Superior temporal gyrus (tissue), 1 donor: ENCODE data around the gene GABRP.
A peak's percentile ranks its signal among the peaks of the same experiment; 100 is the strongest.
"Not testable (repeated sequence)": the region's sequence is repeated elsewhere in the genome, so short reads cannot be mapped to it uniquely, and the experiment has no call there.

Experiments used
- DNase-seq: peaks from one replicate; pipeline ENCODE4 v3.0.0-alpha.2; 2016; ENCODE audit errors: extremely low spot score

Gene GABRP, protein sequence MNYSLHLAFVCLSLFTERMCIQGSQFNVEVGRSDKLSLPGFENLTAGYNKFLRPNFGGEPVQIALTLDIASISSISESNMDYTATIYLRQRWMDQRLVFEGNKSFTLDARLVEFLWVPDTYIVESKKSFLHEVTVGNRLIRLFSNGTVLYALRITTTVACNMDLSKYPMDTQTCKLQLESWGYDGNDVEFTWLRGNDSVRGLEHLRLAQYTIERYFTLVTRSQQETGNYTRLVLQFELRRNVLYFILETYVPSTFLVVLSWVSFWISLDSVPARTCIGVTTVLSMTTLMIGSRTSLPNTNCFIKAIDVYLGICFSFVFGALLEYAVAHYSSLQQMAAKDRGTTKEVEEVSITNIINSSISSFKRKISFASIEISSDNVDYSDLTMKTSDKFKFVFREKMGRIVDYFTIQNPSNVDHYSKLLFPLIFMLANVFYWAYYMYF

DNA sequence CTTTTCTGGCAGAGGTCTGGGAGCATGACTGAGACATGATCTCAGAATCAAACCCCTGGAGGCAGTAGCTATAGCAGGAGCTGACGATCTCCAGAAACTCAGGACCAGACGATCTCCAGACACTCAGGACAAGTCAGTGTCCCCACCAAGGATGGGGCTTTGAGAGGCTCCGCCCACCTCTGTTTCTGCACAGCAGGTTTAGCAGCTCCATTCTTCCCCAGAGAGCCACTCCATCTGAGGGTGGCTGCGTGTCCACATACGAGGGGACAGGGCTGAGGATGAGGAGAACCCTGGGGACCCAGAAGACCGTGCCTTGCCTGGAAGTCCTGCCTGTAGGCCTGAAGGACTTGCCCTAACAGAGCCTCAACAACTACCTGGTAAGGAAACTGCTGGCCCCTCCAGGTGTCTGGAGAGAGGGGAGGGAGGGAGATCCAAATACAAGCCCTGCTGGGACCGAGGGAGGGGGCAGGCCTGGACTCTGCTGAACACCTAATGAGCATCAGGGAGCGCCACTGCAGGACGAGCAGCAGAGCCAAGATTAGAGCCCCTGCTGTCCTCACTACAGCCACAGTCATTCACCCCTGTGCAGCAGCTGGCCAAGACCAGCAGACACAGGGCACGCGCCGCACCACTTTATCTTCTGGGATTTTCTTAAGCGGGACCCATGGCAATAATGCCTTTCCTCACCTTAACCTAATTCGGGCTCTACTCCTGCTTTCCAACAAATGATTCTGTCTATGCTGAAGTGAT, at the start of gene GABRP:
Gene GABRP (plus strand): TSS at position 228 of the 750 bp plus-strand sequence. CDS start 4,891 bp downstream, outside the sequence.
- DNase-seq: no peak

DNA sequence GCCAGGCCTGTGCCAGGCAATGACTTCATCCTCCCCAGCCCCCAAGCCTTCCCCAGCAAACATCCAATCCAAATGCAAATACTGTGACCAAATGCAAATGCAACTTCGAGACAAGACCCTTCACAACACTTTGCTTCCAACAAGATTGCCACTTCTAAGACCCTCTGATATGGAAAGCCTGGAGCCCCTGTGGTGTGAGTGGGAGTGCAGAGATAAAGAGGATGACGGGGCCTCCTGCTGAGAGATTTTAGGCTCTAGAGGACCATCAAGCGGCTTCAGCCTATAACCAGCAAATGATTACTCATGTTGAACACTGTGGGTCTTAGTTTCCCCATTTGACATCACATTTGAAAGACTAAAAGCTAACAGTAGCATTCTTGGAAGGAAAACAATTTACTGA, 46.6 kb upstream of the GABRP start:
- no peak for DNase-seq

DNA sequence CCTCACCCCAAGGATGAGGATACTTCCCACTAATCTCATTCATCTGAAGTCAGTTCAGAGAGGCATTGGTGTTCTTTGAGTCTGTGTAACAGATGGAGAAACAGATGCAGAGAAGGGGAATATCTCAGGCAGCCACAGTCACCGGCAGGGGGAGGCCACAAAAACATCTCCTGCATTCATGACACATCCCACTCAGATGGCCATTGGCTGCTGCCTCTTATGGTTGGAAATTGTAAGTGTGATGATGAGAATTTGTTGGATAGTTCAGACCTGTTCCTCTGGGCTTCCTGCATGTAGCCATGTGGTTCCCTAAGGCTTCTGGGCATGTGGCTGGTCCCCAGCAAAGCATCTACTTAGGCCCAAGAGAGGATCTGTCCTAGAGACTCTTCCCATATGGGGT, 45.9 kb upstream of the GABRP start:
- peak; percentile 17 for DNase-seq

DNA sequence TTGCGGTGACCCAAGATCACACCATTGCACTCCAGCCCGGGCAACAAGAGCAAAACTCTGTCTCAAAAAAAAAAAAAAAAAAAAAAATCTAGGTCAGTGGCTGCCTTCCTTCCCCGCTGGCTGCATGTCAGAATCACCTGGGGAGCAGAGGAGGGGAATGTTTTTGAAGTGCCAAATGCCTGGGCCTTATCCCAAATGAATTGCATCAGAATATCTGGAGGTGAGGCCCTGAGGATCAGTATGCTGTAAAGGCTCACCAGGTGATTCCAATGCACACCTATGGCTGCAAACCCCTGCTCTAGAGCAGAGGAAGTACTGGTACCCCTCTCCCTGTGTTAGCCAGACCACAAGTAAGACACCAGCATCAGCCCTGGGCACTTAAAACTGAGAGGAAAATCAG, 44.7 kb upstream of the GABRP start:
- no peak for DNase-seq

DNA sequence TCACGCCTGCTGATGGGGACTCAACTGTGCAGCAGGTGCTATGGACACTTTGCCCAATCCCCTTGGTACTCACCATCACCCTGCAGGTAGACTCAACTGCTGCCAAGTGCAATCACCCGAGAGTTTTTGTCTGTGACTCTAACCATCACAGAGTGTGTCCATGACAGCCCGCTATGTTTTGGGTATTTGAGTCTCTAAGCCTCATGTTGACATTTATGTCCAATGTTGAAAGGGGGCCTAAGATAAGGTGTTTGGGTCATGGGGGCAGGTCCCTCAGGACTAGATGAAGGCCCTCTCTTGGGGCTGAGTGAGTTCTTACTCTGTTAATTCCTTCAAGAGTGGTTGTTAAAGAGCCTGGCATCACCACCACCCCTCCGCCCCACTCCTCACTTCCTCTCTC, 44.1 kb upstream of the GABRP start:
- DNase-seq: no peak

DNA sequence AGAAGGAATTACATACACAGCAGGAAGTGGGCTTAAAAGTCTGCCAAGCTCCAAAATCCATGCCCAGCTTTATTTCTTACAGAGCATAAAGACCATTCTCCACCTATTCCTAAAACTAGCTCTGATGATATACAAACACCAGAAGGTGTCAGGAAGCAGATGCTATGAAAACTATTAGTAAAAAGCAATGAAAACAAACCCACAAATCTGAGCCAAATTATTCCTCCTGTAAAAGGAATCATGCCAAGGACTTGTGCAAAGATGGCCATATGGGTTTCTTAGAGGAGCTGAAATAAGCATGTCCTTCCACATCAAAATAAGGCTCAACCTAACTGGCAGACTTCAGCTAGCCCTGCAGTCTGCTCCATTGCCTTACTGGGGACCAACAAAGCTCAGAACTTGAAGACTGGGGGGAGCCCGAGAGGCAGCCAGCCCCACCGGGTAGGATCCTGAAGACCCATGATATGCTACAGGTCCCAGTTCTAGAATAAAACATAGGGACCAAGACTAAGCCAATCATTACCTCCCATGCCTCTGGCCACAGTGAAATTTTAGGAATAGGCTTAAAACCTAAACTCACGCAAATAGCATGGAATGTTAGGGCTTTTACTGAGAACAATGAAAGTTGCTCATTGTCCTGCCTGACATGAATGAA, 42.8 kb upstream of the GABRP start:
- peak; percentile 22 for DNase-seq

DNA sequence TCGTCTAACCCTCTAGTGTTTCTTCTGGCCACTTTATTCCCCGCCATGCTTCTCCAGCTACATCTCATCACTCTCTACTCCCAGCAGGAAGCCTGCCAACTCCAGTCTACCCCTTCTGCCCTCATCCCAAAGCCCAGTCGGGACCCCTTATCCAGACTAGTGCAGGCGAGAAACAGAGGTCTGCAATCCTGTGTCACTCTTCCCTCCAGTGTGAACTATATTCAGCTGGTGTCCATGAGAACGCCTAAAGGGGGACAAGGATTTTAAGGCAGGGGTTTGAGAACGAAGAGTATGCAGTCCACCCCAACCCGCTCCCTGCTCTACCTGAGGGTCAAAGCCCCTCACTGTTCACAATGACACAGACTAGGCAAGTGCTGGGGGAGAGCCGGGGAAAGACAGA, 41.7 kb upstream of the GABRP start:
- no peak for DNase-seq

DNA sequence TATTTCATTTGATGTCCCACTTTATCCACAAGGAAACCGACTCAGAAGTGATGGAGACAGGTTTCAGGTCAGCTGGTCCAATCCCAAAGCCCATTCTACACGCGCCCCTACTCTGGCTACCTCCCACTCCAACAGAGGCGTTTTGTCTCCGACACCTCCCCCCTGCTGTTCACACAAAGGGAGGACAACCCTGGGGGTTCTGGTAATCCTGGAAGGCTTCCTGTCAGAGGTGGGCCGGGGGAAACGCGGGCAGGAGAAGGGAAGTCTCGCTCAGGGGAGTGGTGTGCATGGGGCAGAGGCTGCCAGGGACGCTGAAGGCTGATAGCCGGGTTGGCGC, 39.7 kb upstream of the GABRP start:
- DNase-seq: no peak

DNA sequence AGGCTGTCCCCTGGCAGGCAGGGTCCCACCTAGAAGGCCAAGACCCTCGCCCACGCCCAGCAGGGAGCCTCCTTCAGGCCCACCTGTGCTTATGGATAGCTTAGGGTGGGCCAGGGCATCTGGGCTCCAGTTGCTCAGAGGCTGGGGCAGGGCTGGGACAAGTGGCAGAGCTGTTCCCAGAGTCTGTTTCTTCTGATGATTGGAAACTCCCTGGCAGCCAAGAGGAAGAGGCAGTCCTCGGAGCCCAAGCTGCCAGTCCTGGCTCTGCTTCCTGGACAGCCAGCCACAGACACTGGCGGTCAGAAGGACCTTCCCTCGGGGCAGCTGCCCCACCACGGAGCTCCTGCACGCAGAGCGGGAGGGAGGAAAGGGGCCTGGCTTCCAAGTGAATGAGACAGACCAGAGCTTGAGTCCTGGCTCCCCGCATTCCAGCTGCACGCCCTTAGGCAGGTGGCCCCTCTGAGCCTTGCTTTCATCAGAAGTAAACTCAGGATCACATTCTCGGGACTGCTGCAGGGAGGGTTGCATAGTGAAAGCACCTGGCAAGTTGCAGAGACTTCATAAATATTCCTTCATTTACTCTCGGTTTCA, 37.9 kb upstream of the GABRP start:
- DNase-seq: no peak

DNA sequence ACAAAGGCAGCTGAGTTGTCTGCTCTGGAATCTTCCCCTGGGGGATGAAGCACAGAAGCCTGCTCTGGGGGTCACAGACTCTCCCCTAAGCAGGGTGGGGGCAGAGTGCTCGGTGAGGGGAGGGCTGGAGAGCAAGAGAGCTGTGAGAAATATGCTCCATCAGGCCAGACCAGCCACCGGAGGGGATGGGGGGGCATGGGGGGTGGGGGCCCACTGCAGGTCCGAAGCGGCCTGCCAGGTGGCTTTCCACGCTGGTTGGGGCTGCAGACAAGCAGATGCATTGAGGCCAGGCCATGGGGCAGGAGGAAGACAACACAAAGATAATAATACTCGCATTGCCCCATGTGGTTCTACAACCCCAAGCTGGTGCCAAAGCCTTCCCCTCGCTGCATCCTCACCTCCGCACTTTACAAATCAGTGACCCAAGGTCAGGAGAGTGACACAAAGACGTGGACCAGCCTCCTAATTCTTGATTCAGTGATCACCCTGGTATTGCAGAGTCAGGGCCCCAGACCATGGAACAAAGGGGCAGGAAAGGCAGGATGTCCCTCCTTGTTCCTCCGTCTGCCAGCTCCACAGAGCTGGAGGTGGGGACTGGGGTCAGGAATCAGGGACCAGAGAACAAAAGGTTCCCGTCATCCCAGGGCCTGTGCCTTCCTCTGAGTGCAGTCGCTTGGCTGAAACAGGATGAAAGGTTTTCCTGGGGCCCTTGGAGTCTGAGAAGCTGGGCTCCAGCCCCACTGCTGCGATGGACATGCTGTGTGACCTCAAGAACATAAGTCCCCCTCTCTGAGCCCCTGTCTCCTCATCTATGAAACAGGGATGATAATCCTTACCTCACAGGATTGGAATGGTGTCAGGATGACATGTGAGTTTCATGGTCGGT, 37.2 kb upstream of the GABRP start:
- DNase-seq: no peak

DNA sequence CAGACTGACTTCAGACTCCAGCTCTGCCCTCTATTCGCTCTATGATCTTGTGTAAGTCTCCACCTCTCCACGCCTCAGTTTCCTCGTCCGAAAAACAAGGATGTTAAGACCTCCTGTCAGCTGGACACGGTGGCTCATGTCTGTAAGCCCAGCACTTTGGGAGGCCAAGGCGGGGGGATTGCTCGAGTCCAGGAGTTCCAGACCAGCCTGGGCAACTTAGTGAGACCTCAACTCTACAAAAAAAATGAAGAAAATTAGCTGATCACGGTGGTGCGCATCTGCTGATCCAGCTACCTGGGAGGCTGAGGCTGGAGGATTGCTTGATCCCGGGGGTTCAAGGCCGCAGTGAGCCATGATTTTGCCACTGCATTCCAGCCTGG, 36.6 kb upstream of the GABRP start:
- no peak for DNase-seq

DNA sequence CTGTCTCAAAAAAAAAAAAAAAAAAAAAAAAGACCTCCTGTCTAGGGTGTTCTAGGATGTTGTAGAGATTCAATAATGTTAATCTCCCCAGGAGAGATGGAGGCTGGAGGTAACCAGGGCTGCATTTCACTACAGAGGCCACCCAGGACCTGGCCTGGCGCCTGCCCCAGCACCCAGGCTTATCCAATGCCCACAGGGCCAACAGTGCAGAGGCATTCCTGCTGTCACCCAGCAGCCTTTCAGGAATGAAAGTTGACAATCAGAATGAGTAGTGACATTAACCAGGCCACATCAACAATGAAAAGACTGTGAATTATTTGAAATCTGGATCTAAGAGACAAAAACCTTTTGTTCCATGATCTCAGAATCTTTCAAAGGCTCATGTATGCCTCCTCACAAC, 36.2 kb upstream of the GABRP start:
- no peak for DNase-seq

DNA sequence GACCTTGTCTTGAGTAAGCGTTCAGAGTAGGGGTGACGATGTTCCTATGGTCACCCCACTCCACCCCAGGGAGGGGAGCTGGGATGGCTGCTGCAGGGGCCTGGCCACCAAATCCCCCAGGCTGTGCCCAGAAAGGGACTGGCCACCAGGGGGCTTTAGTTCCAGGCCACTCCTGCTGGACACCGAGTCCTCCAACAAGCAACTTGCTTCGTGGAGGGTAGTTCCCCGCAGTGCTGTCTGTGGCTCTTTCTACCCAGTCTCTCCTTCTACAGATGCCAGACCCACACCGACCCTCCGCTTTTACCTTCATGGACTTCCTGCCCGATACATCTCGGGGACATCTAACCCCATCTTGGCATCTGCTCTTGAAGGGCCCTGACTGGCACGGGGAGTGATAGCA, 35.7 kb upstream of the GABRP start:
- no peak for DNase-seq

DNA sequence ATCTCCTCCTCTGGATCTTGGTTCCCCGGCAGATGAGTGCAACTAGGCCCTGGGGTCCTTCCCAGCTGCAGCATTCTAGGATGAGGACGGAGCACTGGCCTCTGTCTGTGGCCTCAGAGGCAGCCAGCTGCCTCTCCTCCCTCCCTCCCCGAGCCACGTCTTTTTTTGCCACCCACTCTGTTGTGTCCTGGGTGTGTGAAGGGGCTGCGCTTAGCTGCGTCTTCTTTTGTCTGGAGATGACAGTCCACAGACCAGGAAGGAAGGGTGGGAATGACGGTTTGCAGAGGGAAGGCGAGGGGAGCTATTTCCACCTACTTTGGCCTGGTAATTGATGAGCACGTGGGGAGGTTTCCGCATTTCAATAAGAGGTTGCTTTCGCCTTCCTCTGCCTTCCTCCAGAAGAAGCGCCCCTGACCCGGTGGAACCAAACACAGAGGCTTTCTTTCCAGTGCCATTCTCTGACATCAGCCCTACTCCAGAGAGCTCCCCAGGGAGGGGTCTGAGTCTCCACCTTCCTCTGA, 34.5 kb upstream of the GABRP start:
- DNase-seq: no peak

DNA sequence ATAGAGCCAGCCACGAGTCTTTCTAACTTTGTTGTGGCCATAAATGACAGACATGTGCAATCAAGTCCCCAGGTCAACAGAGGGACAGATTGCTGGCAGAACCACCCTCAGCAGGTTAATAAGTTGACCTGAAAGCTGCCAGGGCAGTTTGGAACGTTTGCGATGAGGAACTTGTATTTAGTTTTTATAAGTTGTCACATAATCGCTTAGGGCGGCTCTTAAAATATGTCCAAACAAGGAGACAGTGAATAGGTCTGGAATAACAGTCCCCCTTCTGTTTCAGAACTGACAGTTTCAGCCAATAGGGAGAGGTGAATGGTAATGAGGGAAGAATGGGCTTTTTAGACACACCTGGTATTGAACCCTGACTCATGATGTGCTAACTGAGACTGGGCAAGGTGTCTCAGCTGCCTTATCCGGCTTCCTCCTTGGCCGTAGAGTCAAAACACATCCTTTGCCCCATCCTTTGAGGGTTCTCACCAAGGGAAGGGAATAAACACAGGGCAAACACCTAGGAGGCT, 33.6 kb upstream of the GABRP start:
- DNase-seq: no peak

DNA sequence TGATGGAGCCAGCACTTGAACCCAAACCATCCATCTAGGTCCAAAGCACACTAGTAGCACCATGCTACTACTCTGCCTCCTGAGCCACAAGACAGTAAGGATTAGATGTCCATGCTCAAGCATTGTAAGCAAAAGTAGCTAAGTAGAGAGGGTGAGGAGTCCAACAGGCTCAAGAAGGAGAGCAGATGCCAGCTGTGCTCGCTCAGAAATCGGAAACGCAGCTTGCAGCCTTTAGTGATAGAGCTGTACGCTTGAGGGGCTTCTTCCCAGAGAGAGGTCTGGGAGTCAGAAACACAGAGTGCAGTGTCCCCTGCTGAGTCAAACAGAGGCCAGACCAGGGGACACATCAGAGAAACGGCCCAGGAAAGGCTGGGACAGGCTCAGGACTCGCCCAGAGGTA, 32.7 kb upstream of the GABRP start:
- no peak for DNase-seq

DNA sequence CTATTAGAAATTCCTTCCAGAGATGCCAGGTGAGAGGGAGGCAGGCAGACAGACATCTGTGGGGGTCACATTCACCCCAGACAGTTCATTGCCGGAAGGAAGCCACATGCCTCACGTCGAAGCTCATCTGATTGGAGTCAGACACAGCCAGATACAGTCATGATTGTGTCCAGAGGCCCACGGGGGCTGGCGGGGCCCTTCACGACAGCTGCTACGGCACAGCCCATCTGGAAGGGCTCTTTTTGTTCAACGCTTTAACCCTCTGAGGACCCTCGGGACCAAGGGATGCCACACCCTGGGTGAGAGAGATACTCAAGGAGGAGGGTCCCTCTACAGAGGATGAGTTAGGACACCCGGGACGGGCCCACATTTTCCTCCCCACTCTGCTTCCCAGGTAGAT, 31.9 kb upstream of the GABRP start:
- no peak for DNase-seq

DNA sequence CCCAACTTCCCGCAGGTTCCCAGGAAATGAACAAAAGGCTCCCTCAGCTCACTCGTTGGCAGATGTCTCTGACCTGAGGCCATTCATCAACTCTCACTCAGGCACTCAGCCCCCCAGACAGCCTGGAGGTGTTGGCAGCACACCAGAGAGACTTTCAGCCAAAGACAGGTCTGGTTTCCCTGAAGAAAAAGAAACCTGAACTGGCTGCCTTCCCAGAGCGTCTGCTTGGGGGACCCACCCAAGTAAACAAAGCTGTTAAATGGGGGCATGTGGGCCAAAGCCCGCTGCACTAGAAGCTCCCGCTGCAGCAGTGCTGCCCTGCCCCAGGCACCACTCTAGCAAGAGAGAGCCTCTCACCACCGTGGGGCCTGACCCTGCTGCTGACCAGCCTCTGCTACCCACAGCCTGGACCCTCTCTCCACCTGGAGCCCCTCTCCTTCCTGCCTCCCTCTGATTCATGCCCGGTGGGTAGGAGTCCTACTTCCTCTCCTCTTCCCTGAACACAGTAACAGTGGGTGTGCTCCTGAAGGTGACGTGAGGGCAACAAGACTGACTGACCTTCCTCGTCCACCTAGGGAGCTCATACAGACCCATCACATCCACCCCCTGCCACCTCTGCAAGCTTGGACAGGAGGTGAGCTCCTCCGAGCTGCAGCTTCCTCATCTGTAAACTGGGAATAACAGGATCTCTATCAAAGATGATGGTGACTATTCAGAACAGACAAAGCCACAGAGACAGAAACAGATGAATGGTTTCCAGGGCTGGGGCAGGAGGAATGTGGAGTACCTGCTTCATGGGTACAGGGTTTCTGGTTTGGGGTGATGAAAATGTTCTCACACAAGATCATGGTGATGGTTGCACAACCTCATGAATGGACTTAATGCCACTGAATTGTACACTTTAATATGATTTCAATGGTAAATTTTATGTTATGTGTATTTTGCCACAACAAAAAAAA, 31.0 kb upstream of the GABRP start:
- DNase-seq: no peak

DNA sequence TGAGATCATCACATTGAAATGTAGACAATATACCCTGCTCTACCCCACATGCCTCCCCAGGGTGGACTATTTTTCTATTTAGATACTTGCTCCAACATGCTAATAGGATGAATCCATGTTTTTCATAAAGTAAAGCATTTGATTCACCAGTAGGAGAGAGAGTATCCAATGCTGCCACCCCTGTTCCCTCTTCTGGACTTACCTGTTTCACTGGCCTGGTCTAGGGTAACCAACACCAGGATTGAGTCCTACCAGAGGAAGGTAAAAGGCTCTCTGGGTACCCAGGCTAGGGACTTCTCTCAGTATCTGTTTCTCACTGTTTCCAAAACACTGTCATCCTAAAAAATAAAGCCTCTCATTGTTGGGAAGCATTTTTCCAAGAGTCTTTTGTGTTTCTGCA, 30.2 kb upstream of the GABRP start:
- no peak for DNase-seq

DNA sequence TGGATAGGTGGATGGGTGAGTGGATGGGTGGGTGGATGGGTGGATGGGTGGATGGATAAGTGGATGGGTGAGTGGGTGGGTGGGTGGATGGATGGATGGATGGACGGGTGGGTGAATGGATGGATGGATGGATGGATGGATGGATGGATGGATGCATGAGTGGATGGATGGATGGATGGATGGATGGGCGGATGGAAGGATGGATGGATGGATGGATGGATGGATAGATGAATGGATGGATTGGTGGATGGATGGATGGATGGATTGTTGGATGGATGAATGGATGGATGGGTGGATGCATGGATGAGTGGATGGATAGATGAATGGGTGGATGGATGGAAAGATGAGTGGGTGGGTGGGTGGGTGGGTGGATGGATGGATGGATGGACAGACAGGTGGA, 29.0 kb upstream of the GABRP start:
- DNase-seq: not testable (repeated sequence)
